Trophoblast cell (in vitro differentiated cells and primary cell): ENCODE results near the gene DCAF8.
A peak's percentile ranks its signal among the peaks of the same experiment; 100 is the strongest.

Source experiments
- DNase-seq, 2 donors: peaks; one replicate each; pipeline ENCODE4 v3.0.0-alpha.2; 2016
- H2AFZ ChIP-seq: 2 replicates; pipeline ENCODE4 v1.6.1; 2013; ENCODE audit warnings: low read length, moderate library complexity, mild to moderate bottlenecking; ENCODE audit not compliant: insufficient read depth, poor library complexity
- H2AK5ac ChIP-seq: 2 replicates; pipeline ENCODE4 v1.6.1; 2013; ENCODE audit warnings: mild to moderate bottlenecking, low read length
- H2BK120ac ChIP-seq: 2 replicates; pipeline ENCODE4 v1.6.1; 2013; ENCODE audit warnings: low read length, mild to moderate bottlenecking, moderate library complexity; ENCODE audit not compliant: insufficient read depth, poor library complexity
- H2BK12ac ChIP-seq: 2 replicates; pipeline ENCODE4 v1.6.1; 2013; ENCODE audit warnings: mild to moderate bottlenecking, low read length, moderate library complexity
- H2BK5ac ChIP-seq: 2 replicates; pipeline ENCODE4 v1.6.1; 2013; ENCODE audit warnings: low read length, low read depth, moderate library complexity, mild to moderate bottlenecking; ENCODE audit not compliant: poor library complexity
- H3K14ac ChIP-seq: 2 replicates; pipeline ENCODE4 v1.6.1; 2013; ENCODE audit warnings: mild to moderate bottlenecking, low read length
- H3K18ac ChIP-seq: 2 replicates; pipeline ENCODE4 v1.6.1; 2013; ENCODE audit warnings: mild to moderate bottlenecking, low read length
- H3K23ac ChIP-seq: 2 replicates; pipeline ENCODE4 v1.6.1; 2013; ENCODE audit warnings: low read length
- H3K27ac ChIP-seq: 2 replicates; pipeline ENCODE4 v1.5.1; 2013; ENCODE audit warnings: low read depth, mild to moderate bottlenecking, inconsistent platforms, low read length, moderate library complexity
- H3K27me3 ChIP-seq: 2 replicates; pipeline ENCODE4 v1.6.1; 2013; ENCODE audit warnings: inconsistent platforms, mild to moderate bottlenecking, low read length, moderate library complexity; ENCODE audit not compliant: insufficient read depth
- H3K36me3 ChIP-seq, 2 experiments: 1 replicate in 1 of 2; 2 replicates in 1 of 2; pipeline ENCODE4 v1.6.1; 2013; ENCODE audit warnings: low read length in 2 of 2, mild to moderate bottlenecking in 2 of 2, moderate library complexity in 1 of 2; ENCODE audit not compliant: insufficient read depth in 2 of 2, control insufficient read depth in 1 of 2
- H3K4ac ChIP-seq: 2 replicates; pipeline ENCODE4 v1.6.1; 2013; ENCODE audit warnings: low read depth, mild to moderate bottlenecking, low read length, moderate library complexity
- H3K4me1 ChIP-seq, 2 experiments: 1 replicate in 1 of 2; 2 replicates in 1 of 2; pipeline ENCODE4 v1.6.1; 2013; ENCODE audit warnings: low read length in 2 of 2, mild to moderate bottlenecking in 2 of 2, moderate library complexity in 1 of 2; ENCODE audit not compliant: insufficient read depth in 2 of 2, control insufficient read depth in 1 of 2
- H3K4me2 ChIP-seq: 2 replicates; pipeline ENCODE4 v1.6.1; 2013; ENCODE audit warnings: inconsistent platforms, mild to moderate bottlenecking, low read length, moderate library complexity
- H3K4me3 ChIP-seq: 2 replicates; pipeline ENCODE4 v1.5.1; 2013; ENCODE audit warnings: mild to moderate bottlenecking, low read depth, low read length, inconsistent platforms
- H3K79me1 ChIP-seq: one replicate; pipeline ENCODE4 v1.6.1; 2013; ENCODE audit warnings: low read length
- H3K79me2 ChIP-seq: 2 replicates; pipeline ENCODE4 v1.6.1; 2013; ENCODE audit warnings: low read length, mild to moderate bottlenecking; ENCODE audit not compliant: control insufficient read depth, insufficient read depth, poor library complexity
- H3K9ac ChIP-seq: 2 replicates; pipeline ENCODE4 v1.6.1; 2013; ENCODE audit warnings: mild to moderate bottlenecking, low read length
- H3K9me3 ChIP-seq: 2 replicates; pipeline ENCODE4 v1.6.1; 2013; ENCODE audit warnings: low read depth, mild to moderate bottlenecking, control low read depth, inconsistent platforms, low read length; ENCODE audit not compliant: insufficient read depth
- H4K12ac ChIP-seq: 2 replicates; pipeline ENCODE4 v1.6.1; 2013; ENCODE audit warnings: low read depth, mild to moderate bottlenecking, low read length, moderate library complexity
- H4K8ac ChIP-seq: 2 replicates; pipeline ENCODE4 v1.6.1; 2013; ENCODE audit warnings: low read depth, mild to moderate bottlenecking, low read length, moderate library complexity
- H4K91ac ChIP-seq: one replicate; pipeline ENCODE4 v1.6.1; 2013; ENCODE audit warnings: low read depth, mild to moderate bottlenecking, low read length, moderate library complexity
- WGBS: extraction: QIAGEN DNeasy Blood & Tissue Kit; methylation state at CpG from one replicate; pipeline ENCODE4 v1.1.7; 2013; ENCODE audit warnings: missing lambda C conversion rate; ENCODE audit not compliant: insufficient read length, insufficient coverage; ENCODE audit errors: extremely low coverage; 5-methylcytosine and 5-hydroxymethylcytosine counted together

Gene DCAF8

DNA sequence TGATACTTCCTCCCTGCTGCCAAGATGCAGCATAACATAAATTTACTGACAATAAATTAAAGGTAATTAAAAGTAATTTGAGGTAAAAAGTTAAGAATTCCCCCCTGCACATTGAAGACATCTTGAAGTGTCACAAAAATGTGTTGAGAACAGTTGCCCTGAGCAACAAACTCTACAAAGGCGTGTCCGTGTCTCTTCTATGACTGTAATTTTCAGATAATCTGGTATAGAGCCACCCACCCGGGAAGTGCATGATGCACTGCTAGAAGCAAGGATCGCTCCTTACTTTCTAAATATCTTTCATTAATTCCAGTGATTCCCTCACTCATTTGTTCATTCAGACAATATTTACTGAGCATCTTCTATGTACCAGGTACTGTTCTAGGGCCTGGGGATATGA, 83.0 kb downstream of the DCAF8 start:
- no peak overlapping the region for H4K8ac ChIP-seq
- no peak overlapping the region for H2BK5ac ChIP-seq
- H3K4ac ChIP-seq, result no peak overlapping the region
- no peaks in the 10 kb centered on the region for H3K9me3 ChIP-seq
- no peaks in the 10 kb centered on the region for H3K27me3 ChIP-seq
- peaks cover 0 to 2% of the 10 kb centered on the region in 2 experiments for H3K36me3 ChIP-seq
- no peaks in the 10 kb centered on the region for H3K79me2 ChIP-seq
- H3K9ac ChIP-seq, result no peak overlapping the region
- no CpG with 5 or more reads among the region's 4 CpGs for WGBS
- H3K18ac ChIP-seq, result no peak overlapping the region
- H3K4me2 ChIP-seq, result no peak overlapping the region
- H4K12ac ChIP-seq, result no peak overlapping the region
- no peak overlapping the region for H3K4me3 ChIP-seq
- DNase-seq, result peak in 1 of 2 donors; percentile 83
- H2AFZ ChIP-seq, result no peak overlapping the region
- no peak overlapping the region for H2AK5ac ChIP-seq
- H3K4me1 ChIP-seq, result peaks cover 10 to 13% of the 10 kb centered on the region in 2 experiments
- no peak overlapping the region for H2BK120ac ChIP-seq
- H2BK12ac ChIP-seq, result no peak overlapping the region
- H4K91ac ChIP-seq, result no peak overlapping the region
- H3K14ac ChIP-seq, result no peak overlapping the region
- peaks cover 13% of the 10 kb centered on the region for H3K79me1 ChIP-seq
- no peak overlapping the region for H3K23ac ChIP-seq
- H3K27ac ChIP-seq, result no peak overlapping the region

DNA sequence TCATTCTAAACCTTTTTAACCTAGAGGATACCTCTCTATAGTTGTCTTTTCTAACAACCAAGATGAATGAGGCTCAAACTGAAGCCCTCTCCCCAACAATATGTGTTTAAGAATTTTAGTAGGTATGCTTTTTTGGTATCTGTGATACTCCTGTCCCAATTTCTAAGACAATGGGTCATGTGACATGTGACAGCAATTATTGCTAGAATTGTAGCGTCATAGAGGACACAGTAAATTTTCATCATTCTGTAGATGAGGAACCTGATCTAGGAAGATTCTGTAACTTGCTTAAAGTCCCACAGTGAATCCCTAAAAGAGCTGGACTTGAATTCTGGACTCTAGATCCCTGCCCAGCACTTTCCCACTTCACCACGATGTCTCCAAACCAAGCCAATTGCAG, 83.6 kb downstream of the DCAF8 start:
- Histone ChIP-seq H3K4me2 (no peak overlapping the region), H3K27me3 (no peaks in the 10 kb centered on the region), H4K8ac (no peak overlapping the region), H3K27ac (no peak overlapping the region), H3K79me1 (peaks cover 13% of the 10 kb centered on the region), H3K18ac (no peak overlapping the region), H4K12ac (no peak overlapping the region), H3K4me3 (no peak overlapping the region), H2BK12ac (no peak overlapping the region), H2BK120ac (no peak overlapping the region), H3K14ac (no peak overlapping the region), H3K9me3 (no peaks in the 10 kb centered on the region), H3K9ac (no peak overlapping the region), H3K36me3 (peaks cover 0 to 2% of the 10 kb centered on the region in 2 experiments), H3K23ac (no peak overlapping the region), H2BK5ac (no peak overlapping the region), H3K4me1 (peaks cover 10 to 13% of the 10 kb centered on the region in 2 experiments), H2AFZ (no peak overlapping the region), H4K91ac (no peak overlapping the region), H3K79me2 (no peaks in the 10 kb centered on the region), H2AK5ac (no peak overlapping the region), H3K4ac (no peak overlapping the region)
- whole genome bisulfite sequencing, result no CpG with 5 or more reads among the region's 2 CpGs
- DNase-seq, result peak in 1 of 2 donors; percentile 75

DNA sequence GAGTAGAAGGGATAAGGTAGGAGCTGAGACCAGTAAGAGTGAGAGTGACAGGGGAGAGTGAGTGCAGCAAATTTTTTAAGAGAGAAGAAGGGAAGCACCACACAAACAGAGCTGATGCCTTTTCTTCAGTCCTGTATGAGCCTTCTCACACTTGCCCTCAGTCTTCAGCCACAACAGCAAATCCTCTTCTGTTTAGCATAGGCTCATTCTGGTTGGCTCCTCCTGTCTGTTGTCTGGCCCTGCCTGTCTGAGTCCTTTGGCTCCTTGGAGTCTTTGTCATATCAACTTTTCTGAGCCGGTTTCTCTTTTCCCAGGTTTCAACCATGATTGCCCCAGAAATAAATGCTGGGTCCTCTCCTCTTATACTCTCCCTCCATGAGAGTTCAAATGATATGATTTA, 84.7 kb downstream of the DCAF8 start:
- Histone ChIP-seq H3K4me1 (peaks cover 10 to 14% of the 10 kb centered on the region in 2 experiments), H3K18ac (no peak overlapping the region), H3K4me2 (peak overlapping the region; percentile 37), H3K9me3 (no peaks in the 10 kb centered on the region), H3K79me2 (no peaks in the 10 kb centered on the region), H3K9ac (no peak overlapping the region), H3K79me1 (peaks cover 13% of the 10 kb centered on the region), H3K14ac (peak overlapping the region; percentile 9), H2BK120ac (peak overlapping the region; percentile 31), H3K27ac (peak overlapping the region; percentile 73), H4K8ac (peak overlapping the region; percentile 25), H2BK5ac (peak overlapping the region; percentile 28), H3K36me3 (peaks cover 0 to 2% of the 10 kb centered on the region in 2 experiments), H4K91ac (peak overlapping the region; percentile 17), H3K4me3 (no peak overlapping the region), H3K23ac (no peak overlapping the region), H3K27me3 (no peaks in the 10 kb centered on the region), H3K4ac (no peak overlapping the region), H2BK12ac (no peak overlapping the region), H4K12ac (no peak overlapping the region), H2AFZ (no peak overlapping the region), H2AK5ac (no peak overlapping the region)
- no CpG with 5 or more reads among the region's 1 CpG for WGBS
- peak in 1 of 2 donors; percentile 76 for DNase-seq

DNA sequence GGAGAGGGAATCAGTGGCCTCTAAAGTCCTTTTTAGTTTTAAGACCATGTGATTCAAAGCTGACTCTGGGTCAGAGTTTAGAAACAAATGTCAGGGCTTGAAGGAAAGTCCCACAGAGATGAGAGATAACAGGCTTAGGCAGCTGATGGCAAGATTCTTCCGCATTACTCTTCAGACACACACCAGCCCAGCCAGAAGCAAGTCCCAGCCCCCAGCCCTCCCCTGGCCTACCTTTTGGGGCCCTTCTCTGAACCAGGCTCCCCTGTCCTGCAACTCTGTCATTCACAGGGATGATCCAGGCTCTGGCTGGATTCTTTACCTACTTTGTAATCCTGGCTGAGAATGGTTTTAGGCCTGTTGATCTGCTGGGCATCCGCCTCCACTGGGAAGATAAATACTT, 85.1 kb downstream of the DCAF8 start:
- Histone ChIP-seq H3K14ac (peak overlapping the region; percentile 9), H3K23ac (no peak overlapping the region), H3K27ac (peak overlapping the region; percentile 73), H3K4me3 (no peak overlapping the region), H4K12ac (no peak overlapping the region), H3K79me2 (no peaks in the 10 kb centered on the region), H3K9me3 (no peaks in the 10 kb centered on the region), H4K8ac (peak overlapping the region; percentile 25), H2BK12ac (no peak overlapping the region), H2AK5ac (no peak overlapping the region), H3K79me1 (peaks cover 13% of the 10 kb centered on the region), H3K18ac (no peak overlapping the region), H3K4me1 (peaks cover 14 to 17% of the 10 kb centered on the region in 2 experiments), H3K36me3 (peaks cover 0 to 2% of the 10 kb centered on the region in 2 experiments), H4K91ac (peak overlapping the region; percentile 17), H2BK5ac (peak overlapping the region; percentile 28), H3K9ac (no peak overlapping the region), H3K4me2 (peak overlapping the region; percentile 37), H3K4ac (no peak overlapping the region), H3K27me3 (no peaks in the 10 kb centered on the region), H2BK120ac (peak overlapping the region; percentile 10), H2AFZ (peak overlapping the region; percentile 9)
- no CpG with 5 or more reads among the region's 2 CpGs for WGBS
- DNase-seq, result peak; percentile 72 to 88
